Neural cell (in vitro differentiated cells): ENCODE measurements around the gene USP3. TPM values are rescaled to one million over a fixed set of nuclear protein-coding genes. Genes with fewer than 3 reads are reported as not detected.

ENCODE experiments used
- H2AFZ ChIP-seq: fragments of 200-600, 300-800 bp; sonication (generic), shearing (Covaris generic); 2 replicates; pipeline ENCODE4 v1.6.0; 2014; ENCODE audit warnings: low read depth, mild to moderate bottlenecking, antibody characterized with exemption, low read length, moderate library complexity
- H3F3A ChIP-seq: fragments of 200-600 bp; shearing (Covaris generic); 2 replicates; pipeline ENCODE4 v1.6.1; 2016; ENCODE audit warnings: mild to moderate bottlenecking, moderate library complexity, mixed read lengths, antibody characterized with exemption, low read length; ENCODE audit not compliant: insufficient read depth, poor library complexity, severe bottlenecking
- H3K27ac ChIP-seq: fragments of 200-600, 300-800 bp; sonication (generic), shearing (Covaris generic); 2 replicates; pipeline ENCODE4 v1.5.1; 2014; ENCODE audit warnings: mild to moderate bottlenecking, low read length, moderate library complexity
- H3K27me3 ChIP-seq: fragments of 300-800, 200-600 bp; sonication (generic), shearing (Covaris generic); 2 replicates; pipeline ENCODE4 v1.6.0; 2014; ENCODE audit warnings: mild to moderate bottlenecking, low read depth, low read length, moderate library complexity; ENCODE audit not compliant: insufficient read depth
- H3K36me3 ChIP-seq: fragments of 300-800, 200-600 bp; sonication (generic), shearing (Covaris generic); 2 replicates; pipeline ENCODE4 v1.5.1; 2014; ENCODE audit warnings: mild to moderate bottlenecking, antibody characterized with exemption, low read length, moderate library complexity; ENCODE audit not compliant: insufficient read depth
- H3K4me2 ChIP-seq: fragments of 300-800, 200-600 bp; sonication (generic), shearing (Covaris generic); 2 replicates; pipeline ENCODE4 v1.6.0; 2014; ENCODE audit warnings: mild to moderate bottlenecking, low read length
- H3K4me3 ChIP-seq: fragments of 300-800, 200-600 bp; sonication (generic), shearing (Covaris generic); 2 replicates; pipeline ENCODE4 v1.5.1; 2014; ENCODE audit warnings: mild to moderate bottlenecking, low read length, moderate library complexity
- H3K79me2 ChIP-seq: fragments of 200-600 bp; shearing (Covaris generic); replicated peaks from 2 replicates; pipeline ENCODE4 v1.6.0; 2014; ENCODE audit warnings: mild to moderate bottlenecking, low read length, moderate library complexity; ENCODE audit not compliant: insufficient read depth
- H3K9ac ChIP-seq: fragments of 300-800, 200-600 bp; sonication (generic), shearing (Covaris generic); 2 replicates; pipeline ENCODE4 v1.6.1; 2016; ENCODE audit warnings: mild to moderate bottlenecking, low read length, mixed read lengths
- H3K9me2 ChIP-seq: fragments of 200-600 bp; shearing (Covaris generic); 2 replicates; pipeline ENCODE4 v1.6.1; 2016; ENCODE audit warnings: mild to moderate bottlenecking, low read length, mixed read lengths; ENCODE audit not compliant: insufficient read depth
- H3K9me3 ChIP-seq: fragments of 200-600, 300-800 bp; sonication (generic), shearing (Covaris generic); 2 replicates; pipeline ENCODE4 v1.6.1; 2016; ENCODE audit warnings: mild to moderate bottlenecking, mixed run types, low read length, moderate library complexity, mixed read lengths
- H4K20me1 ChIP-seq: fragments of 200-600 bp; shearing (Covaris generic); 2 replicates; pipeline ENCODE4 v1.6.1; 2016; ENCODE audit warnings: mild to moderate bottlenecking, mixed run types; ENCODE audit not compliant: insufficient read depth
- CTCF ChIP-seq: fragments of 450-650 bp; IDR thresholded peaks from 2 replicates; pipeline ENCODE4 v1.5.1; 2014; ENCODE audit warnings: antibody characterized with exemption, mild to moderate bottlenecking, moderate library complexity; ENCODE audit not compliant: poor library complexity, severe bottlenecking
- EP300 ChIP-seq: fragments of 450-650 bp; conservative IDR thresholded peaks from 2 replicates; pipeline ENCODE4 v1.6.1; 2014; ENCODE audit warnings: antibody characterized with exemption, mild to moderate bottlenecking, moderate library complexity; ENCODE audit not compliant: poor library complexity, severe bottlenecking
- EZH2 ChIP-seq: fragments of 200-600, 300-800 bp; shearing (Covaris generic), sonication (generic); IDR thresholded peaks from 2 replicates; pipeline ENCODE4 v1.6.1; 2014; ENCODE audit warnings: antibody characterized with exemption, low read length, borderline replicate concordance, mild to moderate bottlenecking; ENCODE audit not compliant: insufficient read depth, poor library complexity, severe bottlenecking
- MXI1 ChIP-seq: fragments of 450-650 bp; conservative IDR thresholded peaks from 2 replicates; pipeline ENCODE4 v1.6.1; 2014; ENCODE audit warnings: antibody characterized with exemption, mild to moderate bottlenecking; ENCODE audit not compliant: poor library complexity, severe bottlenecking
- POLR2AphosphoS5 ChIP-seq: IDR thresholded peaks from 2 replicates; pipeline ENCODE4 v1.6.1; 2012
- RAD21 ChIP-seq: fragments of 450-650 bp; conservative IDR thresholded peaks from 2 replicates; pipeline ENCODE4 v1.6.1; 2014; ENCODE audit warnings: antibody characterized with exemption, mild to moderate bottlenecking, moderate library complexity
- REST ChIP-seq: IDR thresholded peaks from 2 replicates; pipeline ENCODE4 v1.6.1; 2012; ENCODE audit warnings: borderline replicate concordance
- SMC3 ChIP-seq: fragments of 450-650 bp; conservative IDR thresholded peaks from 2 replicates; pipeline ENCODE4 v1.6.1; 2014; ENCODE audit warnings: antibody characterized with exemption, mild to moderate bottlenecking, moderate library complexity; ENCODE audit not compliant: poor library complexity
- TAF1 ChIP-seq: IDR thresholded peaks from 2 replicates; pipeline ENCODE4 v1.6.1; 2012; ENCODE audit warnings: low read depth
- polyA plus RNA-seq: library from polyadenylated mRNA; depleted of rRNA; stranded (reverse); fragments of >200 nt; gene quantifications from 2 replicates; pipeline ENCODE4 v1.2.3, GENCODE V29; 2014

The USP3 gene
- polyA plus RNA-seq, 1 donor from 2014 or later: 68.0 TPM

GRCh38 chr15:63575312-63575711, 70.9 kb downstream of the USP3 start:
- no peaks in the 10 kb centered on the region for H3K36me3 ChIP-seq
- no peaks in the 10 kb centered on the region for H3K9me2 ChIP-seq
- no peaks in the 10 kb centered on the region for H3K27me3 ChIP-seq
- no peak for TF ChIP-seq EZH2
- no peak for TF ChIP-seq CTCF
- no peak for TF ChIP-seq MXI1
- no peak for TF ChIP-seq RAD21
- no peak for TF ChIP-seq REST
- TF ChIP-seq POLR2AphosphoS5: no peak
- no peak for TF ChIP-seq SMC3
- TF ChIP-seq TAF1: no peak
- TF ChIP-seq EP300: no peak
- no peak overlapping the region for H3K4me2 ChIP-seq
- H3K9me3 ChIP-seq: no peaks in the 10 kb centered on the region
- no peak overlapping the region for H3K4me3 ChIP-seq
- H3F3A ChIP-seq: no peaks in the 10 kb centered on the region
- no peaks in the 10 kb centered on the region for H3K79me2 ChIP-seq
- H2AFZ ChIP-seq: no peak overlapping the region
- H3K9ac ChIP-seq: no peak overlapping the region
- H3K27ac ChIP-seq: no peak overlapping the region
- H4K20me1 ChIP-seq: no peaks in the 10 kb centered on the region

- TF ChIP-seq MXI1 (no peak), SMC3 (no peak), POLR2AphosphoS5 (no peak)
- H3K4me3 ChIP-seq: no peak overlapping the region
- no peaks in the 10 kb centered on the region for H4K20me1 ChIP-seq
Measured at GRCh38 chr15:63576441-63576840, 72.0 kb downstream of the USP3 start.

GRCh38 chr15:63582179-63582578, 77.8 kb downstream of the USP3 start:
- Histone ChIP-seq H3K9ac (no peak overlapping the region), H3K27ac (no peak overlapping the region), H2AFZ (no peak overlapping the region), H4K20me1 (no peaks in the 10 kb centered on the region), H3K9me3 (no peaks in the 10 kb centered on the region), H3K4me2 (no peak overlapping the region), H3K9me2 (no peaks in the 10 kb centered on the region), H3F3A (no peaks in the 10 kb centered on the region), H3K79me2 (no peaks in the 10 kb centered on the region), H3K4me3 (no peak overlapping the region), H3K27me3 (no peaks in the 10 kb centered on the region), H3K36me3 (peaks cover 4% of the 10 kb centered on the region)
- TF ChIP-seq EZH2: no peak
- no peak for TF ChIP-seq SMC3
- TF ChIP-seq EP300: no peak
- no peak for TF ChIP-seq REST
- no peak for TF ChIP-seq POLR2AphosphoS5
- TF ChIP-seq RAD21: no peak

More at GRCh38 chr15:63576441-63576840, 72.0 kb downstream of the USP3 start:
- no peaks in the 10 kb centered on the region for H3K9me3 ChIP-seq
- no peaks in the 10 kb centered on the region for H3K27me3 ChIP-seq
- H3F3A ChIP-seq: no peaks in the 10 kb centered on the region
- no peak overlapping the region for H3K9ac ChIP-seq
- no peaks in the 10 kb centered on the region for H3K36me3 ChIP-seq
- no peak overlapping the region for H2AFZ ChIP-seq
- no peaks in the 10 kb centered on the region for H3K9me2 ChIP-seq
- H3K4me2 ChIP-seq: no peak overlapping the region
- no peak overlapping the region for H3K27ac ChIP-seq
- no peaks in the 10 kb centered on the region for H3K79me2 ChIP-seq
